Keratinocyte (primary cell): ENCODE results near the gene DGLUCY. TPM values are rescaled to one million over a fixed set of nuclear protein-coding genes. Genes with fewer than 3 reads are reported as not detected.
"Not testable (repeated sequence)": the region's sequence is repeated elsewhere in the genome, so short reads cannot be mapped to it uniquely, and the experiment has no call there.

ENCODE experiments used
- DNase-seq: peaks from one replicate; pipeline ENCODE4 v3.0.0-alpha.2; 2011; ENCODE audit warnings: low read depth, missing footprints, low spot score
- FAIRE-seq: peaks from 2 replicates; lab custom pipeline; 2011; peaks lifted over from hg19 to GRCh38; lab: Jason Lieb, UNC
- H2AFZ ChIP-seq: 2 replicates; pipeline ENCODE4 v1.6.0; 2012; ENCODE audit warnings: low read length, control low read depth, inconsistent platforms; ENCODE audit not compliant: control insufficient read depth
- H3K27ac ChIP-seq: 2 replicates; pipeline ENCODE4 v1.5.1; 2011; ENCODE audit warnings: low read length; ENCODE audit not compliant: control insufficient read depth, insufficient read depth
- H3K27me3 ChIP-seq: 3 replicates; pipeline ENCODE4 v1.6.0; 2011; ENCODE audit warnings: low read length; ENCODE audit not compliant: control insufficient read depth, insufficient read depth; ENCODE audit errors: extremely low read depth
- H3K36me3 ChIP-seq, 2 experiments: 2 replicates in 1 of 2; 3 replicates in 1 of 2; pipeline ENCODE4 v1.5.1; 2011; ENCODE audit warnings: low read length in 2 of 2, mild to moderate bottlenecking in 1 of 2; ENCODE audit not compliant: control insufficient read depth in 2 of 2, insufficient read depth in 2 of 2; ENCODE audit errors: extremely low read depth in 1 of 2
- H3K4me1 ChIP-seq: 3 replicates; pipeline ENCODE4 v1.5.1; 2011; ENCODE audit warnings: low read length; ENCODE audit not compliant: control insufficient read depth, insufficient read depth; ENCODE audit errors: extremely low read depth
- H3K4me2 ChIP-seq: 3 replicates; pipeline ENCODE4 v1.6.0; 2011; ENCODE audit warnings: low read depth, low read length; ENCODE audit not compliant: control insufficient read depth, insufficient read depth; ENCODE audit errors: extremely low read depth
- H3K4me3 ChIP-seq, 3 experiments: fragments of 200-600 bp in 1 of 3; sonication (generic) in 1 of 3; 2 replicates in 2 of 3; 3 replicates in 1 of 3; pipeline ENCODE4 v1.5.1; 2011 to 2016; ENCODE audit warnings: low read length in 3 of 3, mild to moderate bottlenecking in 3 of 3, control low read depth in 2 of 3, inconsistent platforms in 1 of 3, low read depth in 1 of 3, mixed read lengths in 1 of 3, mixed run types in 1 of 3, moderate library complexity in 1 of 3; ENCODE audit not compliant: control insufficient read depth in 2 of 3, insufficient read depth in 2 of 3; ENCODE audit errors: extremely low read depth in 1 of 3
- H3K79me2 ChIP-seq: 2 replicates; pipeline ENCODE4 v1.6.0; 2012; ENCODE audit warnings: low read length; ENCODE audit not compliant: control insufficient read depth, insufficient read depth
- H3K9ac ChIP-seq: 3 replicates; pipeline ENCODE4 v1.6.0; 2011; ENCODE audit warnings: low read length; ENCODE audit not compliant: control insufficient read depth, insufficient read depth; ENCODE audit errors: extremely low read depth
- H3K9me1 ChIP-seq: 3 replicates; pipeline ENCODE4 v1.6.0; 2011; ENCODE audit warnings: low read length; ENCODE audit not compliant: control insufficient read depth, insufficient read depth; ENCODE audit errors: extremely low read depth
- H3K9me3 ChIP-seq: 2 replicates; pipeline ENCODE4 v1.5.1; 2012; ENCODE audit warnings: low read depth, low read length; ENCODE audit not compliant: control insufficient read depth
- H4K20me1 ChIP-seq: 3 replicates; pipeline ENCODE4 v1.6.0; 2011; ENCODE audit warnings: low read length; ENCODE audit not compliant: control insufficient read depth, insufficient read depth; ENCODE audit errors: extremely low read depth
- CTCF ChIP-seq, 3 experiments: IDR thresholded peaks in 1 of 3; conservative IDR thresholded peaks in 1 of 3; optimal IDR thresholded peaks in 1 of 3; 2 replicates in 2 of 3; 3 replicates in 1 of 3; pipeline versions ENCODE3 to v1.5.1; 2011; ENCODE audit warnings: low read length in 3 of 3, mild to moderate bottlenecking in 3 of 3, moderate library complexity in 2 of 3, control low read depth in 1 of 3, inconsistent platforms in 1 of 3; ENCODE audit not compliant: insufficient read depth in 2 of 3; ENCODE audit errors: extremely low read depth in 1 of 3
- EZH2 ChIP-seq: IDR thresholded peaks from one replicate; pipeline ENCODE4 v1.6.1; 2012; ENCODE audit warnings: inconsistent platforms, mild to moderate bottlenecking, low read length, moderate library complexity
- dilution Hi-C: fragments of 300-500 bp; cut with MboI; formaldehyde crosslinking; loops from one replicate; pipeline ENCODE4 v1.7.0; 2020; ENCODE audit warnings: low sequenced_read_pairs; ENCODE audit not compliant: extremely low pct_ligation_motif_present
- polyA plus RNA-seq, 5 experiments: library from polyadenylated mRNA; depleted of rRNA in 3 of 5; stranded (reverse) in 3 of 5; stranded (forward) in 1 of 5; unstranded in 1 of 5; fragments of >200 nt; gene quantifications; 1 replicate in 1 of 5; 2 replicates in 3 of 5; 3 replicates in 1 of 5; pipeline versions ENCODE4 v1.2.1 to v1.2.3, GENCODE V29; 2011 to 2012; ENCODE audit warnings: missing spikeins in 2 of 5, low read depth in 1 of 5, low replicate concordance in 1 of 5

Gene DGLUCY
- polyA plus RNA-seq, 1 donor (not counting 4 experiments of a cell fraction or from before 2014, with no cell fraction given) = 19.4 TPM

DNA sequence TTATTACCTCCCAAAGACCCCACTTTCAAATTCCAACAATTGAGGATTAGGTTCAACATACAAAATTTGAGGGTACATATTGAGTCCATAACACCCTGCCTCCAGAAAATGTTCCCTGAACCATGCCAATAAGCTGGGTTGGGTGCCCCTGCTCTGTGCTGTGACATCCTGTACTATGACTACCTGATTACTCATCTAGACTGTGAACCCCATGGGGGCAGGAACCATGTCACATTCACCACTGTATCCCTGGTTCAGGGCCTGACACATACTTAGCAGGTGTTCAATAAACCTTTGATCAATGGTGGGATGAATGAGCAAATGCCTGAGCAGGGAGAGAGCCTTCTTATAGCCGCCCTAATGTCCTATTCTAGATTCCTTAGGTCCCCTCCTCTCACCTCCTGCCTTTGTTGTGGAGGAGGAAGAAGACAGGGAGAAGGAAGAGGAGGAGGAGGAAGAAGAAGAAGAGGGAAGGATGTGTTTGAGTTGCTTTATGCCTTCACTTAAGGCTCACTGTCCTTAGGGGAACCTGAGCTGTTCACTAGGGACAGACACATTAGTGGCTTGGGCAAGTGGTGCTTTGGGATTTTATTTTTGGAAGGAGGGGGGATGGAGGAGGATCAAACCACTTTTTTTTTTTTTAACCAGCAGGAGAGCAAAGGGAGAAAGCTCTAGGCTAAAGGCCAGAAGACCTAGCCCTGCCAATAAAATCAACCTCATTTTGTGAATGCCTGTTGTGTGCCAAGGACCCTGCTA is 109.3 kb downstream of the DGLUCY start:
- Histone ChIP-seq H3K4me2 (no peak overlapping the region), H3K4me3 (no peak overlapping the region), H3K4me1 (peaks cover 21% of the 10 kb centered on the region), H3K27me3 (no peaks in the 10 kb centered on the region), H4K20me1 (no peaks in the 10 kb centered on the region), H2AFZ (no peak overlapping the region), H3K27ac (no peak overlapping the region), H3K9ac (no peak overlapping the region), H3K9me1 (no peaks in the 10 kb centered on the region), H3K9me3 (no peaks in the 10 kb centered on the region), H3K79me2 (no peaks in the 10 kb centered on the region), H3K36me3 (no peaks in the 10 kb centered on the region)
- TF ChIP-seq CTCF (optimal IDR thresholded peaks at IDR 0.05 in 1 of 3, IDR thresholded peaks at IDR 0.05 in 1 of 3, conservative IDR thresholded peaks at IDR 0.05 in 1 of 3; ENCODE audit: extremely low read depth in 1 of 3, insufficient read depth in 2 of 3, low read length in 3 of 3) (no peak), EZH2 (no peak)
- no peak for DNase-seq
- dilution Hi-C loops = no loop called here
- FAIRE-seq = no peak

DNA sequence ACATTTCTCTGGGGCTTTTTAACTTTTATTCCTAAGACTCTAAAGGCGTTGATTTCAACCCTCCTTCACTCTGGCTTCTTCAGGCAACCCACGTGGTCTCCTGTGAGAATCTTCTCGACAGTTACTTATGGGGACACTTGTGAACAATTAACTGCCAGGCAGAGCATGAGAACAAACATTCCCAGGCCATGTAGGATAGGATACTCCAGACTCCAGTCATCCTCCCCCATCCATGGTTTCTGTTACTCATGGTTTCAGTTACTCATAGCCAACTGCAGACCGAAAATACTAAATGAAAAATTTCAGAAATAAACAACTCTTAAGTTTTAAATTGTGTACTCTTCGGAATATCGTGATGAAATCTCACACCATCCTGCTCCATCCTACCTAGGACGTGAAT is 111.2 kb downstream of the DGLUCY start:
- Histone ChIP-seq H4K20me1 (no peaks in the 10 kb centered on the region), H3K4me2 (no peak overlapping the region), H2AFZ (no peak overlapping the region), H3K9me1 (no peaks in the 10 kb centered on the region), H3K79me2 (no peaks in the 10 kb centered on the region), H3K4me1 (peaks cover 35% of the 10 kb centered on the region), H3K27me3 (no peaks in the 10 kb centered on the region), H3K27ac (no peak overlapping the region), H3K36me3 (no peaks in the 10 kb centered on the region), H3K9ac (no peak overlapping the region), H3K9me3 (no peaks in the 10 kb centered on the region), H3K4me3 (no peak overlapping the region)
- TF ChIP-seq EZH2 (no peak), CTCF (optimal IDR thresholded peaks at IDR 0.05 in 1 of 3, IDR thresholded peaks at IDR 0.05 in 1 of 3, conservative IDR thresholded peaks at IDR 0.05 in 1 of 3; ENCODE audit: extremely low read depth in 1 of 3, insufficient read depth in 2 of 3, low read length in 3 of 3) (no peak)
- no peak for DNase-seq
- dilution Hi-C loops = no loop called here
- FAIRE-seq = no peak

- H3K27ac ChIP-seq, dilution Hi-C loops, H3K9ac ChIP-seq, H3K27me3 ChIP-seq, H3K4me3 ChIP-seq, H3K79me2 ChIP-seq, DNase-seq, FAIRE-seq, H2AFZ ChIP-seq, H3K9me3 ChIP-seq, H3K36me3 ChIP-seq, H3K4me2 ChIP-seq, H4K20me1 ChIP-seq, H3K9me1 ChIP-seq: not testable (repeated sequence)
- peaks cover 31% of the 10 kb centered on the region for H3K4me1 ChIP-seq
Measured at GRCh38 chr14:91226360-91226759, 112.5 kb downstream of the DGLUCY start.
